HPDE6-E6E7 (cell line): ENCODE measurements around the gene COL6A2.
"Not testable (repeated sequence)": the region's sequence is repeated elsewhere in the genome, so short reads cannot be mapped to it uniquely, and the experiment has no call there.

ENCODE experiments used
- DNase-seq: peaks from one replicate; pipeline ENCODE4 v3.0.0; 2011; ENCODE audit warnings: missing footprints; ENCODE audit errors: extremely low spot score

The COL6A2 gene

DNA sequence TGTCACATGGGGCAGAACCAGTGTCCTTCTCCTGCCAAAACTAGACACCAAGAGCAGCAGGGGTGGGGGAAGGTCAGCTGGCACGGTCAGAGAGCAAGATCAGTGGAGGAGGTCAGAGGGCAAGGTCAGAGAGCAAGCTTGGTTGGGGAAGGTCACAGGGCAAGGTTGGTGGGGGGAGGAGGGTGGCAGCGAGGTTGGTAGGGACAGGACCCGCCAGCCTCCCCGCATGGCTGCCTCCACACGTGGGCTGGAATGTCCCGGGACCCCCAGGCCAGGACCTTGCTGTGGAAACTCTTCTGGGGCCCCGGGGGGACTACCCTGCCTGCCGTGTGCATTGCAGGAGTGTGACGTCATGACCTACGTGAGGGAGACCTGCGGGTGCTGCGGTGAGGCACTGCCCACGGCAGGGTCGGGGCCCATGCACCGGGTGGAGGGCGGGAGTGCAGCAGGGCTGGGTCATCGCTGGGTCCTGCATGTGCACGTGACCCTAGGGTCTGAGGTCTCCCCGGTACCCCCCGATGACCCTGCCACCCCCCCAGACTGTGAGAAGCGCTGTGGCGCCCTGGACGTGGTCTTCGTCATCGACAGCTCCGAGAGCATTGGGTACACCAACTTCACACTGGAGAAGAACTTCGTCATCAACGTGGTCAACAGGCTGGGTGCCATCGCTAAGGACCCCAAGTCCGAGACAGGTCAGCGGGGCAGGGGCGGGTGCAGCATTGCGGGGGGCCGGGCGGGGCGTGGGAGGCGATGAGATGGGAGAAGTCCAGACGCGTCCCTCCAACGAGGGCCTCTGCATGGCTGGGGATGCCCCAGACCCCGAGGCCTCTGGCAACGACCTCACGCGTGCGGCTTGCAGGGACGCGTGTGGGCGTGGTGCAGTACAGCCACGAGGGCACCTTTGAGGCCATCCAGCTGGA is 27.3 kb downstream of the COL6A2 start:
- no peak for DNase-seq

GRCh38 chr21:46125846-46126301 is 28.0 kb downstream of the COL6A2 start:
- no peak for DNase-seq

DNA sequence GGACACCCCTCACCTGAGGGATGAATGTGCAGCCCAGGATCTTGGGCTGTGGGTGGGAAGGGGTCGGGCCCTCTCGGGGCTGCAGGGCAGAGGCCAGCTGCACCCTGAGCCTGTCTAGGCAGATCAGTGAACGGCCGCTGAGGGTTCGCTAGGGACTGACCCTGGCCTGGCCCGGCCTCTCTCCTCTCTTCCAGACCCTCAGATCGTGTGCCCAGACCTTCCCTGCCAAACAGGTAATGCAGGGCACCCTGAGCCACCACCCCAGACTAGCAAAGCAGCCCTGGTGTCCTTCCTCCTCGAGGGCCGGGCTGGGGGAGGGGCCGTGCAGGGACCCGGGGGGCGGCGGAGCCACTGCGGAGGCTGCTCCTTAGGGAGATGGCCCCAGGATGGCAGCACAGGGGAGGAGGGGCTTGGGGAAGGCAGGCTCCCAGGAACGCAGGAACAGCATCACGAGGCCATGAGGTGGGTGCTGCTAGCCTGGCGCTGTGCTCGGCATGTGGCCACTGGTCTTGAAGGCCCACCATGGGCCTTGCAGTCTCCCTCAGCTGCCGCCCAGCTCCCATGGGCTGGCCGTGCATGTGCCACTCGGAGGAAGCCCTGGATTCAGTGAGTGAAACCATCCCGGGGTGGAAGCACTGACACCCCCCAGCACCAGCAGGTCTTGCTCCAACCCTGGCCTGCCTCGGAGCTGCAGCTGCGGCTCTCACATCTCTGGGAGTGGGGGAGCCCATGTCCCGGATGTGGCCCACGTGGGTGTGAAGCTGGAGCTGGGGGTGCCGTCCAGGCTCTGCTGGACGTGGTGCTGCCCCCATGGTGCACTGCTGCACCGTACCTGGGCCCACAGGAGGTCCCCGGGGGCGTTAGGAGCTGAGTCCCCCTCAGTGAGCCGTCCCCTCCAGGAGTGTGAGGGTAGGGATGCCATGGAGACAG is 28.7 kb downstream of the COL6A2 start:
- DNase-seq: no peak

- DNase-seq: no peak
Measured at GRCh38 chr21:46127239-46128105, 29.6 kb downstream of the COL6A2 start.

GRCh38 chr21:46128106-46128932 is 30.4 kb downstream of the COL6A2 start:
- no peak for DNase-seq

DNA sequence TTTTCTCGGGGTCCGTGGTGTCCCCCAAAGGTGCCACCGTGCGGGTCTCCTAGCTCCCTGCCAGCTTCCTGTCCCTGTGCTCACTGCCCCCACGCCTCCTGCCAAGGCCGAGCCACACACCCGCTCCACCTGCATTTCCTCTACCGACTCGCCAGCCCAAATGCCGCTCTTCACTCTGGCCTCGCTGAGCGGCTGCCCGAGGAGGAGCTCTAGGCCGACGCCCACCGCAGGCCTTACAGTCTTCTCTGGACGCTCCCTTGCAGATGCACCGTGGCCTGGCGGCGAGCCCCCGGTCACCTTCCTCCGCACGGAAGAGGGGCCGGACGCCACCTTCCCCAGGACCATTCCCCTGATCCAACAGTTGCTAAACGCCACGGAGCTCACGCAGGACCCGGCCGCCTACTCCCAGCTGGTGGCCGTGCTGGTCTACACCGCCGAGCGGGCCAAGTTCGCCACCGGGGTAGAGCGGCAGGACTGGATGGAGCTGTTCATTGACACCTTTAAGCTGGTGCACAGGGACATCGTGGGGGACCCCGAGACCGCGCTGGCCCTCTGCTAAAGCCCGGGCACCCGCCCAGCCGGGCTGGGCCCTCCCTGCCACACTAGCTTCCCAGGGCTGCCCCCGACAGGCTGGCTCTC is 31.1 kb downstream of the COL6A2 start:
- DNase-seq: no peak

- no peak for DNase-seq
Measured at GRCh38 chr21:46129846-46130651, 32.1 kb downstream of the COL6A2 start.

GRCh38 chr21:46130831-46131587 is 33.1 kb downstream of the COL6A2 start:
- no peak for DNase-seq

- DNase-seq: no peak
Measured at GRCh38 chr21:46131588-46131837, 33.6 kb downstream of the COL6A2 start.

GRCh38 chr21:46131838-46132651 is 34.1 kb downstream of the COL6A2 start:
- no peak for DNase-seq

DNA sequence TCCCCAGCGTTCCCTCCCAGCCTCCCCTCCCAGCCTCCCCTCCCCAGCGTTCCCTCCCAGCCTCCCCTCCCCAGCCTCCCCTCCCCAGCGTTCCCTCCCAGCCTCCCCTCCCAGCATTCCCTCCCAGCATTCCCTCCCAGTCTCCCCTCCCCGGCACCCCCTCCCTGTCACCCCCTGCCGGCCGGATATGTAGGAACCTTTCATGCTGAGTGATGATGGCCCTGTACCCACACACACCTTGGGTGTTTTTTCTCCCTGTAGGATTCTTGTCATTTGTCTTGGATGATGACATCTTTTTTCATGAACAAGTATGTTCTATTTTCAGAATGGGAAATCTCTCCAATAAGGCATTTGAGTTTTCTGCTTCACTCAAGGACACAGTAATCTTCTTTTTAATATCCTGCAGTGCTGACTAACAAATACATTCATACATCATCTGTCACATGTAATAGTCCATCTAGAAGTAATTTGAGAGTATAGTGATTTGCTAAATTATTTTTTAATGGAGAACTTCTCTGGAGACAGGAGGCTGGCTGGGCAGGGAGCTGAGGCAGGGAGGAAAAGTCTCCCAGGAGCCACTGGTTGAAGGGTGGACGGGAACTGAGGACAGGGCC is 38.0 kb downstream of the COL6A2 start:
- DNase-seq: no peak

GRCh38 chr21:46136739-46137349 is 38.9 kb downstream of the COL6A2 start:
- no peak for DNase-seq

GRCh38 chr21:46137908-46138307 is 40.0 kb downstream of the COL6A2 start:
- DNase-seq: no peak

DNA sequence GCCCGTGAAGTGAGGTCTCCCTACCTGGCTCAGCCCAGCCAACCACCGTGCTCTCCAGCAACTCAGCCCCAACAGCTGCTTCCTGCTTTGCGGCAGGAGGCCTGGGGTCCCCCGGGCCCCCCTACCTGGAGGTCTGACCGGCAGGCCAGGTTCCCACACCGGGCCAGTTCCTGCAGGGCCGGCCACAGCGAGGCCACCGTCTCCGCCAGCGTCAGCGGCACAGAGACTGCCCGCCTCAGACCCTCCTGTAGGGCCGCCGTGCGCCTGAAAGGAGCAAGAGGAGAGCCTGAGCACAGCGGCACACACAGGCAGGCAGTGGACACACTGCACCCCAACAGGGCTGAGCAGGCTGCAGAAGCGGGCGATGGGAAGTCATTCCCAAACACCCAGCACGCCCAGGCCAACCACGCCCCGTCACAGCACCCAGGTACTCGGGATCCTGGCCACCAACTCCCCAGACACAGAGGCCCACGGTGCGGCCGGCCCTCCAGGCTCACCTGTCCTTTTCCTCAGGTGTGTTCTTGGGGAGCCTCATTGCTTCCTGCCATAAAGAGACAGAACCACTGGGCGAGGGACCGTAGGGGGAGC is 40.6 kb downstream of the COL6A2 start:
- no peak for DNase-seq

DNA sequence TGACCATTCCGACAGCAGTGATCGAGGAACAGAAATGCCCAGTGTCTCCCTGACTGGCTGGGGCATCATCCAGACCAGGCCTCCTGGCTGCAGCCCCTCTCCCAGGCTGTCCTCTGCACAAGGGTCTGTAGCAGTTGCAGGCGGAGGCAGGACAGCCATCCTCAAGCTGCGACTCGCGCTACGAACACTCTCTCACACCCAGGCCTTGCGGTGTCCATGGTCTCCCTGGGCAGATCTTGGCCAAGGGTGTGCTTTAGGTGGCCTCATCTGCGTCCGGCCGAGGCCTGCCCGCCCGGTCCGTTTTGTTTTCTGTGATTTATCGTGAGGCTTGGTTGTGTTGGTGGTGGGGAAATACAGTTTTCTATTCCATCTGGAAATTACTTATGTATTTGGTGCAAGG is 41.8 kb downstream of the COL6A2 start:
- no peak for DNase-seq

DNA sequence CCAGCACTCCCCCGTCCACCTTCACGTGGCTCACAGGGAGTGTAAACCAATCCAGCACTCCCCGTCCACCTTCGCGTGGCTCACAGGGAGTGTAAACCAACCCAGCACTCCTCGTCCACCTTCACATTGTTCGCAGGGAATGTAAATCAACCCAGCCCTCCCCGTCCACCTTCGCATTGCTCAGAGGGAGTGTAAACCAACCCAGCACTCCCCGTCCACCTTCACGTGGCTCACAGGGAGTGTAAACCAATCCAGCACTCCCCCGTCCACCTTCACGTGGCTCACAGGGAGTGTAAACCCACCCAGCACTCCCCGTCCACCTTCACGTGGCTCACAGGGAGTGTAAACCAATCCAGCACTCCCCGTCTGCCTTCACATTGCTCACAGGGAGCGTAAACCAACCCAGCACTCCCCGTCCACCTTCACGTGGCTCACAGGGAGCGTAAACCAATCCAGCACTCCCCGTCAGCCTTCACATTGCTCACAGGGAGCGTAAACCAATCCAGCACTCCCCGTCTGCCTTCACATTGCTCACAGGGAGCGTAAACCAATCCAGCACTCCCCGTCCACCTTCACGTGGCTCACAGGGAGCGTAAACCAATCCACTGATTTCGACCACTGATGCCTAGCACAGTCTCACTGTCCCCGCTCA is 42.6 kb downstream of the COL6A2 start:
- DNase-seq: not testable (repeated sequence)
